Measurements from ENCODE around the gene PDE4C.

The PDE4C gene

GRCh38 chr19:18230941-18231734 lies 4.9 kb upstream of the PDE4C start:
- DNase-seq (ENCODE audit: insufficient read length, low spot score): no peak
- no peak for TF ChIP-seq CTCF (IDR thresholded peaks at IDR 0.05; ENCODE audit: insufficient read depth, missing control alignments)
- FAIRE-seq: no peak

GRCh38 chr19:18229915-18230314 lies 3.7 kb upstream of the PDE4C start:
- FAIRE-seq (no peak), DNase-seq (ENCODE audit: insufficient read length, low spot score) (no peak)
- TF ChIP-seq CTCF (IDR thresholded peaks at IDR 0.05; ENCODE audit: insufficient read depth, missing control alignments): no peak

GRCh38 chr19:18229474-18229873 lies 3.2 kb upstream of the PDE4C start:
- FAIRE-seq (no peak), DNase-seq (ENCODE audit: insufficient read length, low spot score) (no peak)
- TF ChIP-seq CTCF (IDR thresholded peaks at IDR 0.05; ENCODE audit: insufficient read depth, missing control alignments): peak; percentile 9

GRCh38 chr19:18227781-18228271 lies 1.6 kb upstream of the PDE4C start:
- no peak for FAIRE-seq
- no peak for DNase-seq (ENCODE audit: insufficient read length, low spot score)
- no peak for TF ChIP-seq CTCF (IDR thresholded peaks at IDR 0.05; ENCODE audit: insufficient read depth, missing control alignments)

GRCh38 chr19:18226956-18227780 lies 930 bp upstream of the PDE4C start:
- FAIRE-seq (no peak), DNase-seq (ENCODE audit: insufficient read length, low spot score) (no peak)
- TF ChIP-seq CTCF (IDR thresholded peaks at IDR 0.05; ENCODE audit: insufficient read depth, missing control alignments): no peak

- DNase-seq (ENCODE audit: insufficient read length, low spot score) (no peak), FAIRE-seq (no peak)
- TF ChIP-seq CTCF (IDR thresholded peaks at IDR 0.05; ENCODE audit: insufficient read depth, missing control alignments): no peak
Observed at GRCh38 chr19:18225355-18225701, 910 bp downstream of the PDE4C start.

Data from D721Med (cell line).